Astrocyte (in vitro differentiated cells and primary cell): ENCODE data around the gene TAS2R50.

Experiments used
- CTCF ChIP-seq: IDR thresholded peaks from 2 replicates; pipeline ENCODE4 v1.5.1; 2011; ENCODE audit warnings: low read depth, mild to moderate bottlenecking, inconsistent platforms, low read length, moderate library complexity; ENCODE audit not compliant: insufficient read depth
- EZH2 ChIP-seq: IDR thresholded peaks from 2 replicates; pipeline ENCODE4 v1.6.1; 2012; ENCODE audit warnings: mild to moderate bottlenecking, low read length, inconsistent platforms; ENCODE audit not compliant: insufficient read depth

- no peak for TF ChIP-seq CTCF
- TF ChIP-seq EZH2 = no peak
Measured at GRCh38 chr12:10957741-10958140, 29.0 kb downstream of the TAS2R50 start.
